ENCODE measurements around the gene IPO4. TPM values are rescaled to one million over a fixed set of nuclear protein-coding genes. Genes with fewer than 3 reads are reported as not detected.

IPO4 gene
- total RNA-seq, 2 donors from 2014 or later: 24.9 to 30.6 TPM

- intact Hi-C loops (cut with DNase I): no loop called here
- no peak for DNase-seq (ENCODE audit: low spot score)
Measured at GRCh38 chr14:24196071-24197055, 7.7 kb upstream of the IPO4 start.

GRCh38 chr14:24195186-24196070 lies 6.8 kb upstream of the IPO4 start, which contains the start of gene TM9SF1:
TSS of gene TM9SF1 (minus strand) at chr14:24195441. CDS start at chr14:24195019, 422 bp downstream.
- intact Hi-C loops (cut with DNase I): no loop called here

GRCh38 chr14:24194873-24195185 lies 6.2 kb upstream of the IPO4 start:
- no peak for DNase-seq (ENCODE audit: low spot score)
- intact Hi-C loops (cut with DNase I): no loop called here

More at GRCh38 chr14:24195186-24196070, 6.8 kb upstream of the IPO4 start, which contains the start of gene TM9SF1:
- DNase-seq (ENCODE audit: low spot score): peak; percentile 98

GRCh38 chr14:24194186-24194872 lies 5.7 kb upstream of the IPO4 start:
- intact Hi-C loops (cut with DNase I): no loop called here
- DNase-seq (ENCODE audit: low spot score): no peak

- DNase-seq (ENCODE audit: low spot score): no peak
- intact Hi-C loops (cut with DNase I): no loop called here
Measured at GRCh38 chr14:24192933-24193332, 4.3 kb upstream of the IPO4 start.

- intact Hi-C loops (cut with DNase I): no loop called here
- peak; percentile 69 for DNase-seq (ENCODE audit: low spot score)
Measured at GRCh38 chr14:24190416-24190815, 1.8 kb upstream of the IPO4 start.

GRCh38 chr14:24189460-24189859 lies 844 bp upstream of the IPO4 start:
- intact Hi-C loops (cut with DNase I): no loop called here
- peak; percentile 57 for DNase-seq (ENCODE audit: low spot score)

GRCh38 chr14:24189059-24189375 lies 401 bp upstream of the IPO4 start:
- no peak for DNase-seq (ENCODE audit: low spot score)
- intact Hi-C loops (cut with DNase I): no loop called here

- DNase-seq (ENCODE audit: low spot score): peak; percentile 47
- intact Hi-C loops (cut with DNase I): no loop called here
Measured at GRCh38 chr14:24187539-24187915, 1.1 kb downstream of the IPO4 start.

- DNase-seq (ENCODE audit: low spot score): peak; percentile 40
- intact Hi-C loops (cut with DNase I): no loop called here
Measured at GRCh38 chr14:24186831-24187538, 1.6 kb downstream of the IPO4 start.

- intact Hi-C loops (cut with DNase I): no loop called here
- DNase-seq (ENCODE audit: low spot score): peak; percentile 56
Measured at GRCh38 chr14:24185741-24186140, 2.9 kb downstream of the IPO4 start.

GRCh38 chr14:24185026-24185425 lies 3.6 kb downstream of the IPO4 start:
- peak; percentile 47 for DNase-seq (ENCODE audit: low spot score)
- intact Hi-C loops (cut with DNase I): no loop called here

- no peak for DNase-seq (ENCODE audit: low spot score)
- intact Hi-C loops (cut with DNase I): loop anchor here in 1 of 2 donors (1.0 kb wide), 1 partner anchor 41 kb away; no protein-coding TSS in a partner anchor
Measured at GRCh38 chr14:24184104-24184970, 4.3 kb downstream of the IPO4 start.

GRCh38 chr14:24183014-24183481 lies 5.6 kb downstream of the IPO4 start:
- no peak for DNase-seq (ENCODE audit: low spot score)
- intact Hi-C loops (cut with DNase I): no loop called here

GRCh38 chr14:24182110-24182882 lies 6.3 kb downstream of the IPO4 start:
- intact Hi-C loops (cut with DNase I): no loop called here
- DNase-seq (ENCODE audit: low spot score): no peak

- intact Hi-C loops (cut with DNase I): no loop called here
- no peak for DNase-seq (ENCODE audit: low spot score)
Measured at GRCh38 chr14:24181371-24182077, 7.1 kb downstream of the IPO4 start.

Measured in posterior vena cava (tissue), 2 donors.